ENCODE data around the gene LZTS2. TPM values are rescaled to one million over a fixed set of nuclear protein-coding genes. Genes with fewer than 3 reads are reported as not detected.
A peak's percentile ranks its signal among the peaks of the same experiment; 100 is the strongest.

The LZTS2 gene
- total and polyA plus RNA-seq, 10 of the 15 experiments (the other 5 are each of a cell fraction or from before 2014, with no cell fraction given): 0.08 to 13.4 (median 7.2) TPM

DNA sequence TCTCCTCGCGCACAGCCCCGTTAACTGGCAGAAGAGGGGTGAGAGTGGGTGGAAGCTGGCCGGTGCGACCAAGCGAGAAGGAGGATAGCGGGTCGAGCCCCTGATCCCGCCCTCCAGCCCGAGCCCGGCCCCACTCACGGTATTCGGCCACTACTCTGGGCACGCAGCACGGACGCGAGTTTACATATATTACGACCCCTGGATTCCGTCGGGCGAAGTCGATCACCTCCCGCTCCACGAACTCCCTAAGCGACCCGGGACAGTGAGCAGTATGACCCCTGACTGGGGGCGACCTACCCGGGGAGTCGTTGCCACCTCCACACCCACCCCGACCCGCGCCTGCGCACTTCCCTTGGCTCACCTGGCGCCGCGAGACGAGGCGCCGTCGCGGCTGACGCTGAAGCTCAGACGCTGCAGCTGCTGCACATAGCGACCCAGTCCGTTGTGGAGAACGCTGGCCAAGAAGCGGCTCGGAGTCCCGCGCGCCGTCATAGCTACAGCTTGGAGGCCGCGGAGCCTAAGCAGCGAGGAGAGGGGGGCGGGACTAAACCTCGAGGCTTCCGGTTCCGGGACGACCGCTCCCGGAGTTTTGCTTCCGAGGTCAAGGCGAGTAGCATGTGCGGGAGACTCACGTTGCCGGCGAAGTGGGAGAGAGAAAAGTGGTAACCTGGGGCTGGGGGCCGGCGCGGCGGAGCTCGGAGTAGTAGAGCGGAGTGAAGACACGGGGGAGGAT is 12.5 kb upstream of the LZTS2 start, which contains the start of the genes MRPL43 and TWNK (continued):
- TF ChIP-seq SREBF1 (IDR thresholded peaks at IDR 0.05; ENCODE audit: low read length): 0 out of 2 replicates have a peak, but pooled peaks have one; percentile 50
- TF ChIP-seq NR2C1 (IDR thresholded peaks at IDR 0.05): peak; percentile 99
- TF ChIP-seq MTA2 (IDR thresholded peaks at IDR 0.05; ENCODE audit: low read depth): peak; percentile 88
- TF ChIP-seq RFX5 (IDR thresholded peaks at IDR 0.05; ENCODE audit: low read depth, low read length): no peak
- peak; percentile 68; the same call in 1 of the 2 replicates for TF ChIP-seq SREBF2 (IDR thresholded peaks at IDR 0.05; ENCODE audit: low read length)
- TF ChIP-seq FOXK2 (IDR thresholded peaks at IDR 0.05): peak; percentile 74
- peak; percentile 58; the same call in 2 of the 3 replicates for TF ChIP-seq POU2F2 (IDR thresholded peaks at IDR 0.05; ENCODE audit: borderline replicate concordance, low read depth, low read length)
- peak; percentile 96 for TF ChIP-seq SIN3A (IDR thresholded peaks at IDR 0.05; ENCODE audit: low read depth, low read length)
- TF ChIP-seq KAT2A (conservative IDR thresholded peaks at IDR 0.05; ENCODE audit: control insufficient read depth, low read depth, low read length): no peak
- TF ChIP-seq, protein P1, sequence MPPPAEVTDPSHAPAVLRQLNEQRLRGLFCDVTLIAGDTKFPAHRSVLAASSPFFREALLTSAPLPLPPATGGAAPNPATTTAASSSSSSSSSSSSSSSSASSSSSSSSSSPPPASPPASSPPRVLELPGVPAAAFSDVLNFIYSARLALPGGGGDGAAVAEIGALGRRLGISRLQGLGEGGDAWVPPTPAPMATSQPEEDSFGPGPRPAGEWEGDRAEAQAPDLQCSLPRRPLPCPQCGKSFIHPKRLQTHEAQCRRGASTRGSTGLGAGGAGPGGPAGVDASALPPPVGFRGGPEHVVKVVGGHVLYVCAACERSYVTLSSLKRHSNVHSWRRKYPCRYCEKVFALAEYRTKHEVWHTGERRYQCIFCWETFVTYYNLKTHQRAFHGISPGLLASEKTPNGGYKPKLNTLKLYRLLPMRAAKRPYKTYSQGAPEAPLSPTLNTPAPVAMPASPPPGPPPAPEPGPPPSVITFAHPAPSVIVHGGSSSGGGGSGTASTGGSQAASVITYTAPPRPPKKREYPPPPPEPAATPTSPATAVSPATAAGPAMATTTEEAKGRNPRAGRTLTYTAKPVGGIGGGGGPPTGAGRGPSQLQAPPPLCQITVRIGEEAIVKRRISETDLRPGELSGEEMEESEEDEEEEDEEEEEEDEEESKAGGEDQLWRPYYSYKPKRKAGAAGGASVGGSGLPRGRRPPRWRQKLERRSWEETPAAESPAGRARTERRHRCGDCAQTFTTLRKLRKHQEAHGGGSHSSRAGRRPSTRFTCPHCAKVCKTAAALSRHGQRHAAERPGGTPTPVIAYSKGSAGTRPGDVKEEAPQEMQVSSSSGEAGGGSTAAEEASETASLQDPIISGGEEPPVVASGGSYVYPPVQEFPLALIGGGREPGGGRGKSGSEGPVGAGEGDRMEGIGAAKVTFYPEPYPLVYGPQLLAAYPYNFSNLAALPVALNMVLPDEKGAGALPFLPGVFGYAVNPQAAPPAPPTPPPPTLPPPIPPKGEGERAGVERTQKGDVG (CRISPR knock-in tag; IDR thresholded peaks at IDR 0.05): no peak
- TF ChIP-seq POLR2AphosphoS5 (IDR thresholded peaks at IDR 0.05; ENCODE audit: low read length): peak; percentile 74; the same call in 1 of the 2 replicates
- peak; percentile 95 for TF ChIP-seq ZNF207 (IDR thresholded peaks at IDR 0.05; ENCODE audit: borderline replicate concordance)
- TF ChIP-seq SMAD1 (IDR thresholded peaks at IDR 0.05; ENCODE audit: low read depth, partially characterized antibody): no peak
- TF ChIP-seq, protein P2, sequence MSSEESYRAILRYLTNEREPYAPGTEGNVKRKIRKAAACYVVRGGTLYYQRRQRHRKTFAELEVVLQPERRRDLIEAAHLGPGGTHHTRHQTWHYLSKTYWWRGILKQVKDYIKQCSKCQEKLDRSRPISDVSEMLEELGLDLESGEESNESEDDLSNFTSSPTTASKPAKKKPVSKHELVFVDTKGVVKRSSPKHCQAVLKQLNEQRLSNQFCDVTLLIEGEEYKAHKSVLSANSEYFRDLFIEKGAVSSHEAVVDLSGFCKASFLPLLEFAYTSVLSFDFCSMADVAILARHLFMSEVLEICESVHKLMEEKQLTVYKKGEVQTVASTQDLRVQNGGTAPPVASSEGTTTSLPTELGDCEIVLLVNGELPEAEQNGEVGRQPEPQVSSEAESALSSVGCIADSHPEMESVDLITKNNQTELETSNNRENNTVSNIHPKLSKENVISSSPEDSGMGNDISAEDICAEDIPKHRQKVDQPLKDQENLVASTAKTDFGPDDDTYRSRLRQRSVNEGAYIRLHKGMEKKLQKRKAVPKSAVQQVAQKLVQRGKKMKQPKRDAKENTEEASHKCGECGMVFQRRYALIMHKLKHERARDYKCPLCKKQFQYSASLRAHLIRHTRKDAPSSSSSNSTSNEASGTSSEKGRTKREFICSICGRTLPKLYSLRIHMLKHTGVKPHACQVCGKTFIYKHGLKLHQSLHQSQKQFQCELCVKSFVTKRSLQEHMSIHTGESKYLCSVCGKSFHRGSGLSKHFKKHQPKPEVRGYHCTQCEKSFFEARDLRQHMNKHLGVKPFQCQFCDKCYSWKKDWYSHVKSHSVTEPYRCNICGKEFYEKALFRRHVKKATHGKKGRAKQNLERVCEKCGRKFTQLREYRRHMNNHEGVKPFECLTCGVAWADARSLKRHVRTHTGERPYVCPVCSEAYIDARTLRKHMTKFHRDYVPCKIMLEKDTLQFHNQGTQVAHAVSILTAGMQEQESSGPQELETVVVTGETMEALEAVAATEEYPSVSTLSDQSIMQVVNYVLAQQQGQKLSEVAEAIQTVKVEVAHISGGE (CRISPR knock-in tag; IDR thresholded peaks at IDR 0.05): no peak
- TF ChIP-seq, protein P3, sequence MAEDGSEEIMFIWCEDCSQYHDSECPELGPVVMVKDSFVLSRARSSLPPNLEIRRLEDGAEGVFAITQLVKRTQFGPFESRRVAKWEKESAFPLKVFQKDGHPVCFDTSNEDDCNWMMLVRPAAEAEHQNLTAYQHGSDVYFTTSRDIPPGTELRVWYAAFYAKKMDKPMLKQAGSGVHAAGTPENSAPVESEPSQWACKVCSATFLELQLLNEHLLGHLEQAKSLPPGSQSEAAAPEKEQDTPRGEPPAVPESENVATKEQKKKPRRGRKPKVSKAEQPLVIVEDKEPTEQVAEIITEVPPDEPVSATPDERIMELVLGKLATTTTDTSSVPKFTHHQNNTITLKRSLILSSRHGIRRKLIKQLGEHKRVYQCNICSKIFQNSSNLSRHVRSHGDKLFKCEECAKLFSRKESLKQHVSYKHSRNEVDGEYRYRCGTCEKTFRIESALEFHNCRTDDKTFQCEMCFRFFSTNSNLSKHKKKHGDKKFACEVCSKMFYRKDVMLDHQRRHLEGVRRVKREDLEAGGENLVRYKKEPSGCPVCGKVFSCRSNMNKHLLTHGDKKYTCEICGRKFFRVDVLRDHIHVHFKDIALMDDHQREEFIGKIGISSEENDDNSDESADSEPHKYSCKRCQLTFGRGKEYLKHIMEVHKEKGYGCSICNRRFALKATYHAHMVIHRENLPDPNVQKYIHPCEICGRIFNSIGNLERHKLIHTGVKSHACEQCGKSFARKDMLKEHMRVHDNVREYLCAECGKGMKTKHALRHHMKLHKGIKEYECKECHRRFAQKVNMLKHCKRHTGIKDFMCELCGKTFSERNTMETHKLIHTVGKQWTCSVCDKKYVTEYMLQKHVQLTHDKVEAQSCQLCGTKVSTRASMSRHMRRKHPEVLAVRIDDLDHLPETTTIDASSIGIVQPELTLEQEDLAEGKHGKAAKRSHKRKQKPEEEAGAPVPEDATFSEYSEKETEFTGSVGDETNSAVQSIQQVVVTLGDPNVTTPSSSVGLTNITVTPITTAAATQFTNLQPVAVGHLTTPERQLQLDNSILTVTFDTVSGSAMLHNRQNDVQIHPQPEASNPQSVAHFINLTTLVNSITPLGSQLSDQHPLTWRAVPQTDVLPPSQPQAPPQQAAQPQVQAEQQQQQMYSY (CRISPR knock-in tag; IDR thresholded peaks at IDR 0.05): no peak
- TF ChIP-seq PAX5 (IDR thresholded peaks at IDR 0.05; ENCODE audit: borderline replicate concordance, low read depth, low read length): no peak
- TF ChIP-seq ESRRA (IDR thresholded peaks at IDR 0.05; ENCODE audit: low read length): no peak
- TF ChIP-seq BACH1 (IDR thresholded peaks at IDR 0.05; ENCODE audit: borderline replicate concordance): peak; percentile 54; the same call in 1 of the 2 replicates
- TF ChIP-seq BHLHE40 (IDR thresholded peaks at IDR 0.05; ENCODE audit: borderline replicate concordance in 1 of 2, low read depth in 2 of 2, low read length in 1 of 2): peak in 1 of 2 experiments; percentile 58; a peak in 1 of 4 replicates
- peak; percentile 68 for TF ChIP-seq TAF1 (IDR thresholded peaks at IDR 0.05; ENCODE audit: borderline replicate concordance, low read depth, low read length)
- no peak for TF ChIP-seq ZBED1 (IDR thresholded peaks at IDR 0.05; ENCODE audit: borderline replicate concordance)
